Measurements from ENCODE around the gene PNLIPRP1. TPM values are rescaled to one million over a fixed set of nuclear protein-coding genes. Genes with fewer than 3 reads are reported as not detected.

Gene PNLIPRP1
- total RNA-seq, 1 experiment from 2014 or later: not detected

DNA sequence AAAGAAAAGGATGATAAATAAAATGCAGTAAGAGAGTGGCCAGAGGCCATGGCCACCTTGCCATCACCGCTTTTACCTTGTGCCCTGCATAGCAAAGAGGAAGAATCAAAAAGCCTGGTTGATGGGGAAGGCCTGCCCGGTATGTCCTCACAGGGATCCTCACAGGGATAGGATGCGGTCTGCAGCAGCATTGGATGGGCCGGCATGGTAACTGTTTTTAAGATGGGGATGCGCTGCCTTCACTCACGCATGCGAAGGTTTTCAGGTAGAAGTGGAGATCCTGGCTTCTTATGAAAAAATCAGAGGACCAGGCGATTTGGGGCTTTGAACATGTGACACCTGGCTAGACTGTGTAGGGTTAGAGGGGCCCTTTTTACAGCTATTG lies 42.4 kb downstream of the PNLIPRP1 start:
- Histone ChIP-seq H3K4me1 (no peaks in the 10 kb centered on the region), H3K27me3 (no peaks in the 10 kb centered on the region), H3K4me3 (no peak overlapping the region), H3K9me3 (replicated peaks) (no peaks in the 10 kb centered on the region), H3K36me3 (no peaks in the 10 kb centered on the region), H3K27ac (no peak overlapping the region)
- DNase-seq: no peak

DNA sequence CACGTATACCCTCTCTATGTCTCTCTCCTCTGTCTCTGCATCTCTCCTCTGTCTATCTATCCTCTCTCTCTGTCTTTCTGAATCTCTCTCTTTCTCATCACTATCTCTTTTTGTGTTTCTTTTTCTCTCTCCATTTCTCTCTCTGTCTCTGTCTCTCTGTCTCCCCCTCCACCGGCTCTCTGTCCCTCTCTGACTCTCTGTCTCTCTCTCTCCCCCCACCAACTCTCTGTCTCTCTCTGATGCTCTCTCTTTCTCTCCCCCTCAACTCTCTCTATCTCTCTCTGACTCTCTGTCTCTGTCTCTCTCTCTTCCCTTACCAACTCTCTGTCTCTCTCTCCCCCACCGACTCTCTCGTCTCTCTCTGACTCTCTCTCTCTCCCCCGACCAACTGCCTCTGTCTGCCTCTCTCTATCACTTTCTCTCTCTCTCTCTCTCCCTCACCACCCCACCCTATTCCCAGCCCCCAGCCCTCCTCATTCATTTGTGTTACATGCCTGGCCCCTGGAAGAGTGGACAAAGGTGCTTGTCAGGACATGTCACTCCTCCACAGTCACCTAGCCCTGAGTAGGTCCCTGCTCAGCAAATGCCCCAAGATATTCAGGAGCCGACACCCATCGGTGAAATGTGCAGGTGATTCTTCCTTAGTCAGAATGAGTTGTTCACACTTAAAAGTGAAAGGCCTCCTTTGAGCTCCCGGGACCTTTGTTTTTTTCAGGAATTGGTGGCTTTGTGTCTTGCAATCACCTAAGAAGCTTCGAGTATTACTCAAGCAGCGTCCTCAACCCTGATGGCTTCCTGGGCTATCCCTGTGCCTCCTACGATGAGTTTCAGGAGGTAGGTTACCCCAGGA lies 43.6 kb downstream of the PNLIPRP1 start:
- H3K4me1 ChIP-seq: no peaks in the 10 kb centered on the region
- H3K27ac ChIP-seq: no peak overlapping the region
- H3K36me3 ChIP-seq: no peaks in the 10 kb centered on the region
- no peak for DNase-seq
- H3K9me3 ChIP-seq (replicated peaks): no peaks in the 10 kb centered on the region
- no peak overlapping the region for H3K4me3 ChIP-seq
- H3K27me3 ChIP-seq: no peaks in the 10 kb centered on the region

- Histone ChIP-seq H3K4me3 (no peak overlapping the region), H3K4me1 (no peaks in the 10 kb centered on the region), H3K27me3 (no peaks in the 10 kb centered on the region), H3K36me3 (no peaks in the 10 kb centered on the region), H3K9me3 (replicated peaks) (no peaks in the 10 kb centered on the region), H3K27ac (no peak overlapping the region)
- DNase-seq: no peak
These were observed 45.6 kb downstream of the PNLIPRP1 start for GRCh38 chr10:116636385-116636784.

- Histone ChIP-seq H3K9me3 (replicated peaks) (no peaks in the 10 kb centered on the region), H3K36me3 (no peaks in the 10 kb centered on the region), H3K27ac (no peak overlapping the region), H3K4me1 (no peaks in the 10 kb centered on the region), H3K27me3 (no peaks in the 10 kb centered on the region), H3K4me3 (no peak overlapping the region)
- no peak for DNase-seq
These were observed 46.2 kb downstream of the PNLIPRP1 start for GRCh38 chr10:116636976-116637375.

- H3K36me3 ChIP-seq: no peaks in the 10 kb centered on the region
- H3K27me3 ChIP-seq: no peaks in the 10 kb centered on the region
- no peak overlapping the region for H3K4me3 ChIP-seq
- H3K27ac ChIP-seq: no peak overlapping the region
- DNase-seq: no peak
- H3K4me1 ChIP-seq: no peaks in the 10 kb centered on the region
- no peaks in the 10 kb centered on the region for H3K9me3 ChIP-seq (replicated peaks)
These were observed 47.1 kb downstream of the PNLIPRP1 start for GRCh38 chr10:116637830-116638229.

DNA sequence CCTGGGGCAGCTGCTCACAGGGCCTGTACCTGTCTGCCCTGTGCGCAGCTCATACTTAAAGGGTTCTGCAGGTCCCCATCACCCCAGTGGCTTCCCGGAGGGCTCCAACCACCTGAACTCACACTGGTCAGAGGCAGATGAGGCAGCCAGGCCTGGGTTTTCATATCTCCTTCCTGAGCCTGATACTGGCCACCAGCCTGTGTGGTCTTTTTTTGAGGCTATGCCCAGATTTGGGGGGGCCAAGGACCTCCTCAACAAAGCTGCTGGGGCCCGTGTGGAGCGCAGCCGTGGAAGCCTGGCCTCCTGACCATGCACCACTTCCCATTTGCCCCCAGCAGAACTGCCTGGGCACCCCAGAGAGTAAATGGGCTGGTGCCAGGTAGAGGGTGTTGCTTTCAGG lies 55.7 kb downstream of the PNLIPRP1 start:
- Histone ChIP-seq H3K9me3 (replicated peaks) (0 out of 2 replicates have a peak, but pooled peaks cover 3% of the 10 kb centered on the region), H3K27me3 (peaks cover 4% of the 10 kb centered on the region; the same call in 1 of the 2 replicates), H3K4me1 (no peaks in the 10 kb centered on the region), H3K27ac (no peak overlapping the region), H3K36me3 (no peaks in the 10 kb centered on the region), H3K4me3 (no peak overlapping the region)
- DNase-seq: no peak

- H3K27me3 ChIP-seq: peaks cover 4% of the 10 kb centered on the region; the same call in 1 of the 2 replicates
- DNase-seq: no peak
- H3K4me3 ChIP-seq: no peak overlapping the region
- no peak overlapping the region for H3K27ac ChIP-seq
- H3K4me1 ChIP-seq: no peaks in the 10 kb centered on the region
- 0 out of 2 replicates have a peak, but pooled peaks cover 3% of the 10 kb centered on the region for H3K9me3 ChIP-seq (replicated peaks)
- H3K36me3 ChIP-seq: no peaks in the 10 kb centered on the region
These were observed 58.1 kb downstream of the PNLIPRP1 start for GRCh38 chr10:116648903-116649302.

- Histone ChIP-seq H3K27me3 (peaks cover 4% of the 10 kb centered on the region), H3K27ac (no peak overlapping the region), H3K9me3 (replicated peaks) (0 out of 2 replicates have a peak, but pooled peaks cover 3% of the 10 kb centered on the region), H3K4me3 (no peak overlapping the region), H3K36me3 (no peaks in the 10 kb centered on the region), H3K4me1 (no peaks in the 10 kb centered on the region)
- no peak for DNase-seq
These were observed 63.1 kb downstream of the PNLIPRP1 start for GRCh38 chr10:116653885-116654284.

GRCh38 chr10:116654816-116655215 lies 64.1 kb downstream of the PNLIPRP1 start:
- Histone ChIP-seq H3K4me3 (no peak overlapping the region), H3K27me3 (peaks cover 4% of the 10 kb centered on the region), H3K4me1 (no peaks in the 10 kb centered on the region), H3K27ac (no peak overlapping the region), H3K36me3 (no peaks in the 10 kb centered on the region), H3K9me3 (replicated peaks) (0 out of 2 replicates have a peak, but pooled peaks cover 3% of the 10 kb centered on the region)
- peak in 1 of 2 experiments; percentile 22 for DNase-seq

DNA sequence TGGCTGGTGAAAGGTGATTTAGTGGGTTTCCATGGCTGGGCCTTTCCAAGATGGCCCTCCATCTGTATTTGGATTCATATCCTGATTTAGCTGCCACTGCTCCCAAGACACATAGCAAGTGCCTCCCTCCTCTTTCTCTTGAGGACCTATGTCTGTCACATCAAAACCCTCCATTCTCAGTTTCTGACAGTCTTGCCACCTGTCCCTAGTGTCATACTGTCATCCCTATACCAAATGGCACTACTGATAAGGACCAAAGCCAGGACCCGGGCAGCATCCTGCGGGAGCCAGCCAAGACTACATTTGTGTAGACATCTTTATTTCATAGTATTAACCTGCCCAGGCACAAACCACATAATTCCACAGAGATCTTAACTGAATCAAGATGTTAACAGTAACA lies 64.8 kb downstream of the PNLIPRP1 start:
- Histone ChIP-seq H3K27ac (no peak overlapping the region), H3K36me3 (no peaks in the 10 kb centered on the region)

GRCh38 chr10:116656044-116656443 lies 65.3 kb downstream of the PNLIPRP1 start:
- Histone ChIP-seq H3K36me3 (no peaks in the 10 kb centered on the region), H3K27ac (no peak overlapping the region), H3K9me3 (replicated peaks) (no peaks in the 10 kb centered on the region), H3K4me3 (no peak overlapping the region), H3K27me3 (peaks cover 4% of the 10 kb centered on the region), H3K4me1 (no peaks in the 10 kb centered on the region)
- no peak for DNase-seq

More for the DNA sequence above, 64.8 kb downstream of the PNLIPRP1 start:
- Histone ChIP-seq H3K27me3 (peaks cover 4% of the 10 kb centered on the region), H3K9me3 (replicated peaks) (no peaks in the 10 kb centered on the region), H3K4me3 (no peak overlapping the region), H3K4me1 (no peaks in the 10 kb centered on the region)
- no peak for DNase-seq

- no peaks in the 10 kb centered on the region for H3K36me3 ChIP-seq
- H3K27me3 ChIP-seq: peaks cover 4% of the 10 kb centered on the region
- H3K27ac ChIP-seq: no peak overlapping the region
- no peak overlapping the region for H3K4me3 ChIP-seq
- DNase-seq: no peak
- no peaks in the 10 kb centered on the region for H3K9me3 ChIP-seq (replicated peaks)
- H3K4me1 ChIP-seq: no peaks in the 10 kb centered on the region
These were observed 67.2 kb downstream of the PNLIPRP1 start for GRCh38 chr10:116657863-116658551.

All from SJCRH30 (cell line).